Osteocyte (in vitro differentiated cells): ENCODE data around the gene DHRS1. TPM values are rescaled to one million over a fixed set of nuclear protein-coding genes. Genes with fewer than 3 reads are reported as not detected.

Experiments
- DNase-seq: peaks from one replicate; pipeline ENCODE4 v3.0.0; 2021; ENCODE audit warnings: mixed read lengths; ENCODE audit not compliant: unreplicated experiment; ENCODE audit errors: extremely low spot score
- H3K27ac Mint-ChIP-seq: one replicate; pipeline ENCODE4 v1.8.0; 2021; ENCODE audit warnings: mild to moderate bottlenecking, mixed read lengths; ENCODE audit not compliant: unreplicated experiment
- H3K27me3 Mint-ChIP-seq: one replicate; pipeline ENCODE4 v1.8.0; 2021; ENCODE audit warnings: mixed read lengths; ENCODE audit not compliant: unreplicated experiment
- H3K36me3 Mint-ChIP-seq: one replicate; pipeline ENCODE4 v1.8.0; 2021; ENCODE audit warnings: mixed read lengths; ENCODE audit not compliant: unreplicated experiment
- H3K4me1 Mint-ChIP-seq: one replicate; pipeline ENCODE4 v1.8.0; 2021; ENCODE audit warnings: mixed read lengths; ENCODE audit not compliant: unreplicated experiment
- H3K4me3 Mint-ChIP-seq: one replicate; pipeline ENCODE4 v1.8.0; 2021; ENCODE audit warnings: mild to moderate bottlenecking, moderate library complexity, mixed read lengths; ENCODE audit not compliant: unreplicated experiment
- H3K9me3 Mint-ChIP-seq: one replicate; pipeline ENCODE4 v1.8.0; 2021; ENCODE audit warnings: mixed read lengths; ENCODE audit not compliant: unreplicated experiment
- total RNA-seq: library from RNA; stranded (reverse); gene quantifications from 2 replicates; pipeline ENCODE4 v1.2.1, GENCODE V29; 2021
- TF ChIP-seq, protein P1 (sequence below): fragments of 200-600 bp; sonication (generic); IDR thresholded peaks from 2 replicates; pipeline ENCODE4 v1.5.0; 2021; ENCODE audit warnings: antibody characterized with exemption, mild to moderate bottlenecking, moderate library complexity

The DHRS1 gene
- total RNA-seq, 1 donor from 2014 or later: 27.0 TPM

DNA sequence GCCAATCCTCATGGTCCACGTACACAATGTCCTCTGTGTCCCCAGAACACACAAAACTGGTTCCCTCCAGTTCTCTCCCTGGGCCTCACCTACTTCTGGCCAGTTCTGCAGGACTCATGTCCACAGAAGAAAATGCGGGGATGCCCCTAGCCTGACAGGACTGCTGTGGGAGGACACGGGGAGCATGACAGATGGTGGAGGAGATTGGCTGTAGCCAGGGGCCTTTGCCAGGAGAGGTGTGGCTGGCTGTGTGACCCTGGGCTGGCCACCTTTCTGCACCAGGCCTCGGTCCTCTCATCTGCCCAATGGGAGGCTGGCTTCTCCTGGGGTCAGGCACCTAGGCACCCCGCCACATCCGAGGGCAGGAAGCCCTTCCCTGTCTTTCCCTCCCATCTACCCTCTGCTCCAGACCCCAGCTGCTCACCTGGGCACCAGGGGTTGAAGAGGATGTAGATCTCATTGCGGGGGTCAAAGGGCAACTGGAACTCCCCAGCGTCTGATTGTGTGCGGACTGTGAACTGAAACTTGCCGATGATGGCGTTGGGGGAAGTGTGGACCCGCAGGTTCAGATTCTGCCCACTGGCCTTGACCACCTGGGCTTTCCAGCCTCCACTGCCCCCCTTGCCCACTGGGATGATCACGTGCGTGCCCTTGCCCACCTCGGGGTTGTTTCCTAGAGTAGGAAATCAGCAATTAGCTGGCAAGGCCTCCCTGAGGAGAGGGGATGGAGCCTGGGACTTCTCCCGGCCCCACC lies 39.4 kb downstream of the DHRS1 start:
- Mint-ChIP-seq H3K27ac (no peak overlapping the region), H3K27me3 (no peaks in the 10 kb centered on the region)
- DNase-seq: no peak

DNA sequence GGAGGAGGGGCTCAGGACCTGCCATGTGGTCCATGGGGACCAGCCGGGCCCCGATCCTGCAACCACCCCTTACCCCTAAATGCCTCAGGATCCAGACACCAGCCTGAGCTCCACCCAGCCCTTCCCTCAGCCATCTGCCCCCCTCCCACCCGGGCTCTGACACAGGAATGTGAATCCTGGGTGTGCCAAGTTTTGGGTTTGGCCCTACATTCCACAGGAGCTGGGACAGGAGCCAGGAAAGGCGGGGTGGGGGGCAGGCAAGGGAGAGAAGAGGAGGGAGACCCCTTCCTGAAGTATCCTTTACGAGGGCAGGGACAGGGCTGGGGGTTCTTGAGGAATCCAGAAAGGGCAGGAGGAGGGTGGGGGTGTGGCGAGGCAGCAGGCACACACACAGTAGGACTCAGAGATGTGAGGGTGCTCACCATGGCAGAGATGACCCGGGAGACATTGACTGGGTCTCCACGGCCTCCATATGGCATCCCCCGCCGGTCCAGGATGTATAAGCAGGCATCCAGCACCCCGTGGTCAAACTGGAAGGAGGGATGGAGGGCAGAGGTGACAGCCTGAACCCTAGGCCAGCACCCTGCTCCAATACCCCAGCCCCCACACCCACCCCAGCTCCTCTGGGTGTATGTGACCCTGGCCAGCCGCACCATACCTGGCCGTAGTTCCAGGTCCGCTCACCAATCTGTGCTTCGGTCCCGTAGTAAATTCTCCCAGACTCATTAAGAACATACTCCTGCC lies 40.1 kb downstream of the DHRS1 start:
- H3K4me1 Mint-ChIP-seq: peaks cover 13% of the 10 kb centered on the region
- H3K9me3 Mint-ChIP-seq: no peaks in the 10 kb centered on the region
- no peak overlapping the region for H3K4me3 Mint-ChIP-seq
- DNase-seq: no peak
- H3K27ac Mint-ChIP-seq: no peak overlapping the region
- no peaks in the 10 kb centered on the region for H3K27me3 Mint-ChIP-seq
- no peaks in the 10 kb centered on the region for H3K36me3 Mint-ChIP-seq
- TF ChIP-seq, protein P1, sequence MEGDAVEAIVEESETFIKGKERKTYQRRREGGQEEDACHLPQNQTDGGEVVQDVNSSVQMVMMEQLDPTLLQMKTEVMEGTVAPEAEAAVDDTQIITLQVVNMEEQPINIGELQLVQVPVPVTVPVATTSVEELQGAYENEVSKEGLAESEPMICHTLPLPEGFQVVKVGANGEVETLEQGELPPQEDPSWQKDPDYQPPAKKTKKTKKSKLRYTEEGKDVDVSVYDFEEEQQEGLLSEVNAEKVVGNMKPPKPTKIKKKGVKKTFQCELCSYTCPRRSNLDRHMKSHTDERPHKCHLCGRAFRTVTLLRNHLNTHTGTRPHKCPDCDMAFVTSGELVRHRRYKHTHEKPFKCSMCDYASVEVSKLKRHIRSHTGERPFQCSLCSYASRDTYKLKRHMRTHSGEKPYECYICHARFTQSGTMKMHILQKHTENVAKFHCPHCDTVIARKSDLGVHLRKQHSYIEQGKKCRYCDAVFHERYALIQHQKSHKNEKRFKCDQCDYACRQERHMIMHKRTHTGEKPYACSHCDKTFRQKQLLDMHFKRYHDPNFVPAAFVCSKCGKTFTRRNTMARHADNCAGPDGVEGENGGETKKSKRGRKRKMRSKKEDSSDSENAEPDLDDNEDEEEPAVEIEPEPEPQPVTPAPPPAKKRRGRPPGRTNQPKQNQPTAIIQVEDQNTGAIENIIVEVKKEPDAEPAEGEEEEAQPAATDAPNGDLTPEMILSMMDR: no peak

More for the DNA sequence above, 39.4 kb downstream of the DHRS1 start:
- no peak overlapping the region for H3K4me3 Mint-ChIP-seq
- H3K36me3 Mint-ChIP-seq: no peaks in the 10 kb centered on the region
- TF ChIP-seq, protein P1: no peak
- peaks cover 13% of the 10 kb centered on the region for H3K4me1 Mint-ChIP-seq
- H3K9me3 Mint-ChIP-seq: no peaks in the 10 kb centered on the region

DNA sequence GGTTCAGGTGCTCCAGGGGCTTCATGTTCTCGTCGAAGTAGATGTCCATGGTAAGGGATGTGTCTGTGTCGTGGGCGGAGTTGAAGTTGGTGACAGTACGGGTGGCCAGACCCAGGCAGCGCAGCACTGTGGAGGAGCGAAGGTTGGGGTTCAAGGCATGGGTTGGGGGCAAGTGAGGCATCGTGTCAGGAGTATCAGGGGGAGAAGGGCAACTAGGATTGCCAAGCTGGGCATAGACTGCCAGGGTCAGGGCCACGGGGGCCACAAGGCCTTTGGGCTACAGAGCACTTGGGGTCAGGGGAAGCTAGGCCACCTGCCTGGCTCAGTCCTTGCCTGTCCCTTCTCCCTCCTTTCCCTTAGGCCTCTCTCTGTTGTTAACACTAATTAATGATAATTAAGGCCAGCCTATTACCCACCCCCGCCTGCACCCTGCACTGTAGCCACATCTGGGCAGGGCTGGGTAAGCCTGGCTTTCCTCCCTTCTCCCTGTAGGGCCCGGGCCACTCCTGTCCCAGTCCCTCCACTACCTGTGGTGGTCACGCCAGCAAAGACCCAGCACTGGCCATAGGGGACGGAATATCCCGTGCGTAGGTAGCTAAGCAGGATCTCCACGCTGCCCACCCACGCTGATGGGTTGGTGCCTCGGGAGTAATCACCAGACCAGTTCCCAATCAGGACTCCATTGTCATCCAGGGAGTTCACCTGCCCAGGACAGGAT lies 40.9 kb downstream of the DHRS1 start:
- no peak overlapping the region for H3K4me3 Mint-ChIP-seq
- H3K27me3 Mint-ChIP-seq: no peaks in the 10 kb centered on the region
- TF ChIP-seq, protein P1: no peak
- H3K9me3 Mint-ChIP-seq: no peaks in the 10 kb centered on the region
- DNase-seq: no peak
- H3K36me3 Mint-ChIP-seq: no peaks in the 10 kb centered on the region
- peaks cover 13% of the 10 kb centered on the region for H3K4me1 Mint-ChIP-seq
- H3K27ac Mint-ChIP-seq: no peak overlapping the region

DNA sequence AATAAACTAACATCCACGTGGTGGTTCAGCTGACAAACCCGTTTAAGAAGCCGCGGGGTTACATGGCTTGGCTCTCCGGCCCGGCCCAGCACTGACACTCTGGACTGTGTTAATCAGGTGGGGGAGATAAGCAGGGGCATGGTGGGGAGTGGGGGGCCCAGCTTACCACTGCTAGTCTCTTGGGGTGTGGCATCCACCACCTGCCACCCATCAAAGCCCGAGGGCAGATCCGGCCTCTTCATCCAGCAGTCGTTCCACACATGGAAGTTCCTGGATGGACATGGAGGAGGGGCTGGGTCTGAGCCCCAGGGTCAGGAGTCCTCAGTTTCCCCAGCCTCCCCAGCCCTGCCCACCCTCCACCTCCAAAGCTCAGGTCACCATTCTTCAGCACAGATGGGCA lies 41.5 kb downstream of the DHRS1 start:
- Mint-ChIP-seq H3K36me3 (no peaks in the 10 kb centered on the region), H3K4me1 (peaks cover 13% of the 10 kb centered on the region), H3K27ac (no peak overlapping the region), H3K4me3 (no peak overlapping the region), H3K9me3 (no peaks in the 10 kb centered on the region), H3K27me3 (no peaks in the 10 kb centered on the region)
- TF ChIP-seq, protein P1: no peak
- no peak for DNase-seq

DNA sequence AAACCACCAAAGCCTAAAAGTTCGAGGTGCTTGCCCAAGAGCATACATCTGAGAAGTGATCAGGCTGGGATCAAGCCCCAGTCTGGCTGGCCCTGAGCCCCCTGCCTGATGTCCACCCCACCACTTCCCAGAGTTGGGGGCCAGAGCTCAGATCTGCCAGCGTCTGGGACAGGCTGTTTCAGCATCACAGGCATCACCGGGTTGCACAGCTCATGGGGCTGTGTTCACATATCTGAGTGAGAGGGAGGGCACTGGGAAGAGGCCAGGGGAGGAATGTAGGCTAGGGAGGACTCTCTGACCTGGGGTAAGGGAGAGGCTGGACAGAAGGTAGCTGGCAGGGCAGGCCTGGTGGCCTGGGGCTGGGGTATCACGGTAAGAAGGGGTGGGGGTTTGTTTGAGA lies 42.6 kb downstream of the DHRS1 start:
- no peak overlapping the region for H3K4me3 Mint-ChIP-seq
- H3K36me3 Mint-ChIP-seq: no peaks in the 10 kb centered on the region
- TF ChIP-seq, protein P1: no peak
- H3K27me3 Mint-ChIP-seq: no peaks in the 10 kb centered on the region
- peaks cover 15% of the 10 kb centered on the region for H3K4me1 Mint-ChIP-seq
- H3K27ac Mint-ChIP-seq: no peak overlapping the region
- no peaks in the 10 kb centered on the region for H3K9me3 Mint-ChIP-seq
- DNase-seq: no peak
